Endodermal cell (in vitro differentiated cells): ENCODE data around the gene AHI1. TPM values are rescaled to one million over a fixed set of nuclear protein-coding genes. Genes with fewer than 3 reads are reported as not detected.

ENCODE experiments used
- DNase-seq: peaks from one replicate; pipeline ENCODE4 v3.0.0-alpha.2; 2017
- H3K27ac ChIP-seq: 2 replicates; pipeline ENCODE4 v1.5.1; 2013; ENCODE audit warnings: mild to moderate bottlenecking, low read depth, low read length, moderate library complexity
- H3K27me3 ChIP-seq: 2 replicates; pipeline ENCODE4 v1.6.1; 2013; ENCODE audit warnings: mild to moderate bottlenecking, low read length, moderate library complexity; ENCODE audit not compliant: insufficient read depth, control insufficient read depth, poor library complexity, severe bottlenecking
- H3K36me3 ChIP-seq: 2 replicates; pipeline ENCODE4 v1.7.0; 2013; ENCODE audit warnings: mild to moderate bottlenecking, low read length, moderate library complexity; ENCODE audit not compliant: control insufficient read depth, insufficient read depth
- H3K4me1 ChIP-seq: one replicate; pipeline ENCODE4 v1.7.0; 2013; ENCODE audit warnings: low read length; ENCODE audit not compliant: control insufficient read depth, insufficient read depth
- H3K4me3 ChIP-seq: 2 replicates; pipeline ENCODE4 v1.5.1; 2013; ENCODE audit warnings: mild to moderate bottlenecking, low read length, moderate library complexity
- H3K9ac ChIP-seq: 2 replicates; pipeline ENCODE4 v1.6.1; 2013; ENCODE audit warnings: mild to moderate bottlenecking, low read length, moderate library complexity; ENCODE audit not compliant: poor library complexity, severe bottlenecking; ENCODE audit errors: extremely low read depth
- H3K9me3 ChIP-seq: 2 replicates; pipeline ENCODE4 v1.6.1; 2013; ENCODE audit warnings: mild to moderate bottlenecking, low read length, moderate library complexity; ENCODE audit not compliant: control insufficient read depth
- H3K27ac Mint-ChIP-seq: 2 replicates; pipeline ENCODE4 v1.8.0; 2020; ENCODE audit warnings: mixed read lengths
- H3K27me3 Mint-ChIP-seq: 2 replicates; pipeline ENCODE4 v1.8.0; 2021; ENCODE audit warnings: mild to moderate bottlenecking, mixed read lengths; ENCODE audit not compliant: insufficient read depth
- H3K36me3 Mint-ChIP-seq: 2 replicates; pipeline ENCODE4 v1.8.0; 2020; ENCODE audit warnings: low read depth, mixed read lengths
- H3K4me1 Mint-ChIP-seq: 2 replicates; pipeline ENCODE4 v1.8.0; 2020; ENCODE audit warnings: mixed read lengths
- H3K4me3 Mint-ChIP-seq: 2 replicates; pipeline ENCODE4 v1.8.0; 2020; ENCODE audit warnings: mild to moderate bottlenecking, moderate library complexity, mixed read lengths
- H3K9me3 Mint-ChIP-seq: 2 replicates; pipeline ENCODE4 v1.8.0; 2020; ENCODE audit warnings: mild to moderate bottlenecking, mixed read lengths
- WGBS, 2 experiments: methylation state at CpG; one replicate each; pipeline versions ENCODE4 v1.1.5 to v1.1.7; 2013; ENCODE audit warnings: missing lambda C conversion rate in 2 of 2, mixed read lengths in 1 of 2; ENCODE audit not compliant: insufficient coverage in 1 of 2, insufficient read length in 1 of 2; 5-methylcytosine and 5-hydroxymethylcytosine counted together
- total RNA-seq, 2 donors: library from RNA; stranded (reverse); fragmentation: NEBNext Ultra II Directional in 1 of 2; extraction: Animal tissue kit (Norgen Biotek cat#: 25700) in 1 of 2; gene quantifications; 2 replicates in 1 of 2; 3 replicates in 1 of 2; pipeline ENCODE4 v1.2.1, GENCODE V29; 2021
- TF ChIP-seq, protein P1 (sequence below): fragments of 200-600 bp; sonication (generic); conservative IDR thresholded peaks from 2 replicates; pipeline ENCODE4 v1.5.0; 2021; ENCODE audit warnings: antibody characterized with exemption, mild to moderate bottlenecking

Gene AHI1
- total RNA-seq, 2 donors from 2014 or later: 24.9 to 34.9 TPM

DNA sequence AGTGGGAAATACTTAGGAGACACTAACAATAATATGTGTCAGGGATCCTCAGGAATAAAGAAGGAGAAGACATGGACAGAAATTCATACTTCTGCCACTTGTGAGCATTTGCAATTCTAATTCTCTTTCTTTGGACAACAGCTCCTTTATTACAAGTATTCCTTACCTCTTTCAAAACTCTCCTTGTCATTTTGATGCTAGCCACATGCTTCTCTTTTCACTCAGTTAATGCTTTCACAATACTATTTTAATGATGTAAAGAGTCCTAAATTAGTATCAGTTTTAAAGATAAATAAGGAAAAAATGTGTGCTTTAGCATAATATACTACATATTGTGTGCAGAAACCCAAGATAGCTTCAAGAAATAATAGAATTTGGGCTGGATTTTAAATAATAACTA, 62.5 kb downstream of the AHI1 start:
- Histone ChIP-seq H3K4me1 (no peaks in the 10 kb centered on the region), H3K9me3 (no peaks in the 10 kb centered on the region), H3K36me3 (peaks cover 4% of the 10 kb centered on the region), H3K4me3 (no peak overlapping the region), H3K27me3 (no peaks in the 10 kb centered on the region), H3K9ac (no peak overlapping the region), H3K27ac (no peak overlapping the region)
- no peak for DNase-seq
- Mint-ChIP-seq H3K27me3 (no peaks in the 10 kb centered on the region), H3K9me3 (no peaks in the 10 kb centered on the region), H3K4me1 (no peaks in the 10 kb centered on the region), H3K27ac (no peak overlapping the region), H3K36me3 (peaks cover 9% of the 10 kb centered on the region), H3K4me3 (no peak overlapping the region)
- TF ChIP-seq, protein P1, sequence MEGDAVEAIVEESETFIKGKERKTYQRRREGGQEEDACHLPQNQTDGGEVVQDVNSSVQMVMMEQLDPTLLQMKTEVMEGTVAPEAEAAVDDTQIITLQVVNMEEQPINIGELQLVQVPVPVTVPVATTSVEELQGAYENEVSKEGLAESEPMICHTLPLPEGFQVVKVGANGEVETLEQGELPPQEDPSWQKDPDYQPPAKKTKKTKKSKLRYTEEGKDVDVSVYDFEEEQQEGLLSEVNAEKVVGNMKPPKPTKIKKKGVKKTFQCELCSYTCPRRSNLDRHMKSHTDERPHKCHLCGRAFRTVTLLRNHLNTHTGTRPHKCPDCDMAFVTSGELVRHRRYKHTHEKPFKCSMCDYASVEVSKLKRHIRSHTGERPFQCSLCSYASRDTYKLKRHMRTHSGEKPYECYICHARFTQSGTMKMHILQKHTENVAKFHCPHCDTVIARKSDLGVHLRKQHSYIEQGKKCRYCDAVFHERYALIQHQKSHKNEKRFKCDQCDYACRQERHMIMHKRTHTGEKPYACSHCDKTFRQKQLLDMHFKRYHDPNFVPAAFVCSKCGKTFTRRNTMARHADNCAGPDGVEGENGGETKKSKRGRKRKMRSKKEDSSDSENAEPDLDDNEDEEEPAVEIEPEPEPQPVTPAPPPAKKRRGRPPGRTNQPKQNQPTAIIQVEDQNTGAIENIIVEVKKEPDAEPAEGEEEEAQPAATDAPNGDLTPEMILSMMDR: no peak

DNA sequence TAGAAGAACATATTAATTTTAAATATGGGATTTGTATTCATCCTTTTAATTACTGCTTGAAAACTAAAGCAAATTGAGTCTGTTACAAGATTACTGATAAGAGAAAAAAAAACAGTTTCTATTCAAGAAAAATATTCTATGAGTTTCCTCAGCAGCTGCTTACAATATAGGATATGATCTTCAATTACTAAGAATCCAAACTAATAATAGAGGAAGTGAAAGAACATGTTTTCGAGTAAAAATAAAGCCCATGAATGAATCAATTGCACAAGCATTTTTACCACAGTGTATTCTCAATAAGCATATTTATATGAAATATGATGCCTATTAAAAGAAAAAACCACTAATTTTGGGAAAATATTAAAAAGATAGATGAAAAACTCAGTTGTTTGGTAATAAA, 63.4 kb downstream of the AHI1 start:
- DNase-seq: no peak
- Mint-ChIP-seq H3K27me3 (no peaks in the 10 kb centered on the region), H3K9me3 (no peaks in the 10 kb centered on the region), H3K4me1 (no peaks in the 10 kb centered on the region), H3K27ac (no peak overlapping the region), H3K36me3 (peaks cover 9% of the 10 kb centered on the region), H3K4me3 (no peak overlapping the region)
- Histone ChIP-seq H3K9me3 (no peaks in the 10 kb centered on the region), H3K36me3 (no peaks in the 10 kb centered on the region), H3K9ac (no peak overlapping the region), H3K4me1 (no peaks in the 10 kb centered on the region), H3K4me3 (no peak overlapping the region), H3K27me3 (no peaks in the 10 kb centered on the region), H3K27ac (no peak overlapping the region)
- no CpG with 5 or more reads among the region's 1 CpG for WGBS, 2 experiments
- TF ChIP-seq, protein P1: no peak

DNA sequence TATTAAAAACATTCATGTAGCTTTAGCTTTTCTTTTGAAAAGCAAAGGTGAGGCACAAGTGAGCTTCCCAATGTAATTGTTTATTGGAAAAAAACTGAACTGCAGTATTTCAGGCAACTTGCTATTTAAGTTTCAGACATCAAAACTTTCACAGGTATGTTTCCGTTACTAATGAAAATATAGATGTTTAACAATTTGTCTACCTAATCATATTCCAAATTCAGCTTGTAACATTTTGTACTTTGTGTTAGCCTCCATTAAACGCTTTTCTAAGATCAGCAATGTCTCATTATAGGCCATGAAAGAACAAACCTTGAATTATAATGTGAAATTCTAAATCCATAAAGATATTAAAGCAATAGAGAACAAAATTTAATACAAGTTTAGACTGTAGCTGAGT, 69.5 kb downstream of the AHI1 start:
- Mint-ChIP-seq H3K36me3 (peaks cover 5% of the 10 kb centered on the region), H3K27ac (no peak overlapping the region)

More for the DNA sequence above, 69.5 kb downstream of the AHI1 start:
- no peaks in the 10 kb centered on the region for H3K4me1 ChIP-seq
- H3K27me3 ChIP-seq: no peaks in the 10 kb centered on the region
- Mint-ChIP-seq H3K4me1 (peaks cover 2% of the 10 kb centered on the region), H3K27me3 (no peaks in the 10 kb centered on the region), H3K9me3 (no peaks in the 10 kb centered on the region), H3K4me3 (no peak overlapping the region)
- TF ChIP-seq, protein P1: no peak
- H3K4me3 ChIP-seq: no peak overlapping the region
- H3K9me3 ChIP-seq: no peaks in the 10 kb centered on the region
- 90 to 100% methylated on average over 1 to 2 of the region's 2 CpGs for WGBS, 2 experiments
- no peak overlapping the region for H3K9ac ChIP-seq
- H3K27ac ChIP-seq: no peak overlapping the region
- DNase-seq: no peak
- no peaks in the 10 kb centered on the region for H3K36me3 ChIP-seq
